ENCODE data around the gene TMEM88.
A peak's percentile ranks its signal among the peaks of the same experiment; 100 is the strongest.

Gene TMEM88

DNA sequence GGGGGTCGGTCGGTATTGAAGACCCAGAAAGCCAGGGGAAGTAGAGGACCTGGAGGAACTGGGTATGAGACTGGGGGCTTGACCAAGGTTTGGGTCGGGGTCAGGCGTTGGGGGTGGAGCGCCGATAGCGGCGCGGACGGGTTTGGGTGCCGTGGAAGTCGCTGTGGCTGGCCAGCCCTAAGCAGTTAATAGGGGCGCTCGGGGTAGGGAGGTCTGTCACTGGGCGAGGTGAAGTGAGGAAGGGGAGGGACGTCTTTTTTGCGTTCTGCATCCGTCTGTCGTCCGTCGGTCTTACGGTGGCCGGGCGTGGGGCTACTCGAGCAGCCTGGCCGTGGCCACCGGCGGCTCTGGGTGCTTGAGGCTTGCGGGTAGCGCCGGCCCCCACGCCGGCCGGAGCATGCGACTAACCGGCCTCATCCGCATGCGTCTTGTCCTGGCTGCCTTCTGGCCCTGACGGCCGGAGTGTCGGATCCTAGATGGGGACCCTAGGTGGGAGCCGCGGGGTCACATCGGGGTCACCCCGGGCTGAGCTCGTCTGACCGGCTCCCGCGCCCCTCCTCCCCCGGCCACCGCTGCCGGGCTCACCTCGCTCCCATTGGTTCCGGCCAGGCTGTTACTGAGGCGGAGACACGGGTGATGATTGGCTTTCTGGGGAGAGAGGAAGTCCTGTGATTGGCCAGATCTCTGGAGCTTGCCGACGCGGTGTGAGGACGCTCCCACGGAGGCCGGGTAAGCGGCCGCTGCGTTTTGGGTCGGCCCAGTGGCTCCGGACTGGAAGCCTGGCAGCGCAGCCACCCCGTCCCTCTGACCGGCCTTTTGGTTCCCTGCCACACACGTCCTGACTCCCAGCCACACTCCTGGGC is 10.3 kb upstream of the TMEM88 start:
- DNase-seq (ENCODE audit: low read depth in 2 of 2) = peak; percentile 97
- TF ChIP-seq, protein P1, sequence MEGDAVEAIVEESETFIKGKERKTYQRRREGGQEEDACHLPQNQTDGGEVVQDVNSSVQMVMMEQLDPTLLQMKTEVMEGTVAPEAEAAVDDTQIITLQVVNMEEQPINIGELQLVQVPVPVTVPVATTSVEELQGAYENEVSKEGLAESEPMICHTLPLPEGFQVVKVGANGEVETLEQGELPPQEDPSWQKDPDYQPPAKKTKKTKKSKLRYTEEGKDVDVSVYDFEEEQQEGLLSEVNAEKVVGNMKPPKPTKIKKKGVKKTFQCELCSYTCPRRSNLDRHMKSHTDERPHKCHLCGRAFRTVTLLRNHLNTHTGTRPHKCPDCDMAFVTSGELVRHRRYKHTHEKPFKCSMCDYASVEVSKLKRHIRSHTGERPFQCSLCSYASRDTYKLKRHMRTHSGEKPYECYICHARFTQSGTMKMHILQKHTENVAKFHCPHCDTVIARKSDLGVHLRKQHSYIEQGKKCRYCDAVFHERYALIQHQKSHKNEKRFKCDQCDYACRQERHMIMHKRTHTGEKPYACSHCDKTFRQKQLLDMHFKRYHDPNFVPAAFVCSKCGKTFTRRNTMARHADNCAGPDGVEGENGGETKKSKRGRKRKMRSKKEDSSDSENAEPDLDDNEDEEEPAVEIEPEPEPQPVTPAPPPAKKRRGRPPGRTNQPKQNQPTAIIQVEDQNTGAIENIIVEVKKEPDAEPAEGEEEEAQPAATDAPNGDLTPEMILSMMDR (IDR thresholded peaks at IDR 0.05; ENCODE audit: low read depth, low read length) = no peak
- peak overlapping the region; percentile 74 for H3K4me3 ChIP-seq (replicated peaks in 1 of 2; ENCODE audit: low read depth in 2 of 2, low read length in 2 of 2)

DNA sequence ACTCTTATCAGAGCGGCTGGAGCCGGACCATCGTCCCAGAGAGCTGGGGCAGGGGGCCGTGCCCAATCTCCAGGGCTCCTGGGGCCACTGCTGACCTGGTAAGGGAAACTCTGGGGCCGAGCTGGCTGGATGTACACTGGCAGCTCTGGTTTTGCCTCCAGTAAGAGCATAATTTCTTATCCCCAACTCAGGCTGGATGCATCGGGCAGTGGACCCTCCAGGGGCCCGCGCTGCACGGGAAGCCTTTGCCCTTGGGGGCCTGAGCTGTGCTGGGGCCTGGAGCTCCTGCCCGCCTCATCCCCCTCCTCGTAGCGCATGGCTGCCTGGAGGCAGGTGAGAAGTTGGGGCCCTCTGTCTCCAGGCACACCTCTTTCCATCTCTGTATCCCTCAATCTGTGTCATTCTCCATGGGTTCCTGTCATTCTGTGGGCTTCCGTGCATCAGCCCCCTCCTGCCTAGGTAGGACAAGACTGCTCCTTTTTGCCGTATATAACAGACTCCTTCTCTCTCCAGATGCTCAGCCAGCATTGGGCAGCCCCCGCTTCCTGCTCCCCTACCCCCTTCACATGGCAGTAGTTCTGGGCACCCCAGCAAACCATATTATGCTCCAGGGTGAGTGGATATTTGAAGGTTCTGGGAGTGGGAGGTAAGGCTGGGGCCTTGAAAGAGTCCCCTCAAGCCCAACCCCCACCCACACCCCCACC is 9.4 kb upstream of the TMEM88 start:
- DNase-seq (ENCODE audit: low read depth in 2 of 2) = no peak
- peak overlapping the region; percentile 74 for H3K4me3 ChIP-seq (replicated peaks in 1 of 2; ENCODE audit: low read depth in 2 of 2, low read length in 2 of 2)
- TF ChIP-seq, protein P1 (IDR thresholded peaks at IDR 0.05; ENCODE audit: low read depth, low read length) = no peak

DNA sequence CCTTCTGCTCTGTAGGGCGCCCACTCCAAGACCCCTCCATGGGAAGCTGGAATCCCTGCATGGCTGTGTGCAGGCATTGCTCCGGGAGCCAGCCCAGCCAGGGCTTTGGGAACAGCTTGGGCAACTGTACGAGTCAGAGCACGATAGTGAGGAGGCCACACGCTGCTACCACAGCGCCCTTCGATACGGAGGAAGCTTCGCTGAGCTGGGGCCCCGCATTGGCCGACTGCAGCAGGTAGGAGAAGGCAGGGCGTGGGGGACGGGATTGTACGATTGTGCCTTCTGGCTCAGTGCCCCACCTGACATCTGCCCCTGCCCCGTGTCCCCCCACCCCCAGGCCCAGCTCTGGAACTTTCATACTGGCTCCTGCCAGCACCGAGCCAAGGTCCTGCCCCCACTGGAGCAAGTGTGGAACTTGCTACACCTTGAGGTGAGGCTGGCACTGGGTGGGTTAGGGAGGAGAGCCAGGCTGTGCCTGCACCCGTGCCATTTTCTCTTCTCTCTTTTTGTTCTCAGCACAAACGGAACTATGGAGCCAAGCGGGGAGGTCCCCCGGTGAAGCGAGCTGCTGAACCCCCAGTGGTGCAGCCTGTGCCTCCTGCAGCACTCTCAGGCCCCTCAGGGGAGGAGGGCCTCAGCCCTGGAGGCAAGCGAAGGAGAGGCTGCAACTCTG is 8.7 kb upstream of the TMEM88 start:
- H3K4me3 ChIP-seq (replicated peaks in 1 of 2; ENCODE audit: low read depth in 2 of 2, low read length in 2 of 2) = no peak overlapping the region
- TF ChIP-seq, protein P1 (IDR thresholded peaks at IDR 0.05; ENCODE audit: low read depth, low read length) = no peak
- no peak for DNase-seq (ENCODE audit: low read depth in 2 of 2)

DNA sequence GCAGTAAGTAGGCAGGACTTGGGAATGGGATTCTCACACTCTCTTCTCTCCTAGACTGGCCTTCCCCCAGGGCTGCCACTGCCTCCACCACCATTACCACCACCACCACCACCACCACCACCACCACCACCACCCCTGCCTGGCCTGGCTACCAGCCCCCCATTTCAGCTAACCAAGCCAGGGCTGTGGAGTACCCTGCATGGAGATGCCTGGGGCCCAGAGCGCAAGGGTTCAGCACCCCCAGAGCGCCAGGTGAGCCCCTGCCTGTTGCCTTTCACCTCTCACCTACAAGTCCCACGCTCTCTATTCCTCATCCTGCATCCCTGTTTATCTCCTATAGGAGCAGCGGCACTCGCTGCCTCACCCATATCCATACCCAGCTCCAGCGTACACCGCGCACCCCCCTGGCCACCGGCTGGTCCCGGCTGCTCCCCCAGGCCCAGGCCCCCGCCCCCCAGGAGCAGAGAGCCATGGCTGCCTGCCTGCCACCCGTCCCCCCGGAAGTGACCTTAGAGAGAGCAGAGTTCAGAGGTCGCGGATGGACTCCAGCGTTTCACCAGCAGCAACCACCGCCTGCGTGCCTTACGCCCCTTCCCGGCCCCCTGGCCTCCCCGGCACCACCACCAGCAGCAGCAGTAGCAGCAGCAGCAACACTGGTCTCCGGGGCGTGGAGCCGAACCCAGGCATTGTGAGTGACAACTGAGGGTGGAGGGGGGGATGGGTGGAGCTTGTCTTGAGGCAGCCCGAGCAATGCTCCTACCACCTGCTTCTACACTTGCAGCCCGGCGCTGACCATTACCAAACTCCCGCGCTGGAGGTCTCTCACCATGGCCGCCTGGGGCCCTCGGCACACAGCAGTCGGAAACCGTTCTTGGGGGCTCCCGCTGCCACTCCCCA is 7.9 kb upstream of the TMEM88 start:
- no peak for DNase-seq (ENCODE audit: low read depth in 2 of 2)
- H3K4me3 ChIP-seq (replicated peaks in 1 of 2; ENCODE audit: low read depth in 2 of 2, low read length in 2 of 2) = no peak overlapping the region
- TF ChIP-seq, protein P1 (IDR thresholded peaks at IDR 0.05; ENCODE audit: low read depth, low read length) = no peak

DNA sequence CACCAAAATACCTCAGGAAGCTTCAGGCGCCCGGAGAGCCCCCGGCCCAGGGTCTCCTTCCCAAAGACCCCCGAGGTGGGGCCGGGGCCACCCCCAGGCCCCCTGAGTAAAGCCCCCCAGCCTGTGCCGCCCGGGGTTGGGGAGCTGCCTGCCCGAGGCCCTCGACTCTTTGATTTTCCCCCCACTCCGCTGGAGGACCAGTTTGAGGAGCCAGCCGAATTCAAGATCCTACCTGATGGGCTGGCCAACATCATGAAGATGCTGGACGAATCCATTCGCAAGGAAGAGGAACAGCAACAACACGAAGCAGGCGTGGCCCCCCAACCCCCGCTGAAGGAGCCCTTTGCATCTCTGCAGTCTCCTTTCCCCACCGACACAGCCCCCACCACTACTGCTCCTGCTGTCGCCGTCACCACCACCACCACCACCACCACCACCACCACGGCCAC is 6.7 kb upstream of the TMEM88 start:
- TF ChIP-seq, protein P1 (IDR thresholded peaks at IDR 0.05; ENCODE audit: low read depth, low read length) = no peak
- no peak for DNase-seq (ENCODE audit: low read depth in 2 of 2)
- H3K4me3 ChIP-seq (replicated peaks in 1 of 2; ENCODE audit: low read depth in 2 of 2, low read length in 2 of 2) = no peak overlapping the region

DNA sequence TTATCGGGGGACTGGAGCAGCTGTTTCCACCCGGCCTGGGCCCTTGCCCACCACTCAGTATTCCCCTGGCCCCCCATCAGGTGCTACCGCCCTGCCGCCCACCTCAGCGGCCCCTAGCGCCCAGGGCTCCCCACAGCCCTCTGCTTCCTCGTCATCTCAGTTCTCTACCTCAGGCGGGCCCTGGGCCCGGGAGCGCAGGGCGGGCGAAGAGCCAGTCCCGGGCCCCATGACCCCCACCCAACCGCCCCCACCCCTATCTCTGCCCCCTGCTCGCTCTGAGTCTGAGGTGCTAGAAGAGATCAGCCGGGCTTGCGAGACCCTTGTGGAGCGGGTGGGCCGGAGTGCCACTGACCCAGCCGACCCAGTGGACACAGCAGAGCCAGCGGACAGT is 6.1 kb upstream of the TMEM88 start:
- TF ChIP-seq, protein P1 (IDR thresholded peaks at IDR 0.05; ENCODE audit: low read depth, low read length) = no peak
- DNase-seq (ENCODE audit: low read depth in 2 of 2) = no peak
- no peak overlapping the region for H3K4me3 ChIP-seq (replicated peaks in 1 of 2; ENCODE audit: low read depth in 2 of 2, low read length in 2 of 2)
